ENCODE results near the gene AKAP8L.

DNA sequence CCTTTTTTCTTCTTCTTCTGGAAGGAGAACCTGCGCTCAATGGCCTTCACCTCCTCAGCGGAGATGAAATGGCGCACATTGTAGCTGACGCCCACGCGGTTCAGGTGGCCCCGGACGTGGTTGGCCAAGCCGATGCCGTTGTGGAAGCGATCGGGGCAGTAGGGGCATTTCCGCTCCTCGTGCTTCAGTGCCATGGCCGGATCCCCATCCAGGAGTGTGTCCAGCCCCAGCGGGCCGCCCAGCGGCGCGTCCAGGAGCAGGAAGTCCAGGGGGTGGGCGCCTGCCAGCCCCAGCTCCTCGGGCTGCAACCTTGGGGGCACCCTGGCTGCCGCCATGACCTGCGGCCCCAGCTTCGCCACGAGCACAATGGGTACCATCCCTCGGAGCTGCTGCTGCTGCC, 19.8 kb upstream of the AKAP8L start:
- TF ChIP-seq, protein P1, sequence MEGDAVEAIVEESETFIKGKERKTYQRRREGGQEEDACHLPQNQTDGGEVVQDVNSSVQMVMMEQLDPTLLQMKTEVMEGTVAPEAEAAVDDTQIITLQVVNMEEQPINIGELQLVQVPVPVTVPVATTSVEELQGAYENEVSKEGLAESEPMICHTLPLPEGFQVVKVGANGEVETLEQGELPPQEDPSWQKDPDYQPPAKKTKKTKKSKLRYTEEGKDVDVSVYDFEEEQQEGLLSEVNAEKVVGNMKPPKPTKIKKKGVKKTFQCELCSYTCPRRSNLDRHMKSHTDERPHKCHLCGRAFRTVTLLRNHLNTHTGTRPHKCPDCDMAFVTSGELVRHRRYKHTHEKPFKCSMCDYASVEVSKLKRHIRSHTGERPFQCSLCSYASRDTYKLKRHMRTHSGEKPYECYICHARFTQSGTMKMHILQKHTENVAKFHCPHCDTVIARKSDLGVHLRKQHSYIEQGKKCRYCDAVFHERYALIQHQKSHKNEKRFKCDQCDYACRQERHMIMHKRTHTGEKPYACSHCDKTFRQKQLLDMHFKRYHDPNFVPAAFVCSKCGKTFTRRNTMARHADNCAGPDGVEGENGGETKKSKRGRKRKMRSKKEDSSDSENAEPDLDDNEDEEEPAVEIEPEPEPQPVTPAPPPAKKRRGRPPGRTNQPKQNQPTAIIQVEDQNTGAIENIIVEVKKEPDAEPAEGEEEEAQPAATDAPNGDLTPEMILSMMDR (conservative IDR thresholded peaks at IDR 0.05; ENCODE audit: low read depth, low read length) = no peak
- TF ChIP-seq EZH2 (IDR thresholded peaks at IDR 0.05; ENCODE audit: borderline replicate concordance, low read depth, low read length, poor library complexity, severe bottlenecking) = no peak
